MM.1S (cell line): Measurements from ENCODE around the gene MXRA7.
A peak's percentile ranks its signal among the peaks of the same experiment; 100 is the strongest.

Experiments used
- DNase-seq: peaks from one replicate; pipeline ENCODE4 v3.0.0-alpha.2; 2015
- H2AFZ ChIP-seq: fragments of 300-600 bp; sonication (generic); 2 replicates; pipeline ENCODE4 v1.6.0; 2016; ENCODE audit warnings: antibody characterized with exemption, low read length
- H3F3A ChIP-seq: fragments of 300-600 bp; sonication (generic); 2 replicates; pipeline ENCODE4 v1.6.1; 2016; ENCODE audit warnings: mild to moderate bottlenecking, antibody characterized with exemption, low read length, moderate library complexity, mixed read lengths; ENCODE audit not compliant: insufficient read depth
- H3K27ac ChIP-seq: fragments of 300-600 bp; sonication (generic); 2 replicates; pipeline ENCODE4 v1.5.1; 2016; ENCODE audit warnings: mild to moderate bottlenecking, low read length
- H3K27me3 ChIP-seq: fragments of 300-600 bp; sonication (generic); replicated peaks from 2 replicates; pipeline ENCODE4 v1.6.0; 2016; ENCODE audit warnings: low read length; ENCODE audit not compliant: insufficient read depth
- H3K36me3 ChIP-seq: fragments of 300-600 bp; sonication (generic); replicated peaks from 2 replicates; pipeline ENCODE4 v1.6.1; 2016; ENCODE audit warnings: mild to moderate bottlenecking, low read length, mixed read lengths; ENCODE audit not compliant: insufficient read depth
- H3K4me1 ChIP-seq: fragments of 300-600 bp; sonication (generic); 2 replicates; pipeline ENCODE4 v1.6.1; 2016; ENCODE audit warnings: low read length, mixed read lengths
- H3K4me2 ChIP-seq: fragments of 300-600 bp; sonication (generic); 2 replicates; pipeline ENCODE4 v1.6.0; 2016; ENCODE audit warnings: low read depth, low read length
- H3K4me3 ChIP-seq: fragments of 300-600 bp; sonication (generic); 2 replicates; pipeline ENCODE4 v1.5.1; 2016; ENCODE audit warnings: low read length, mixed read lengths
- H3K79me2 ChIP-seq: fragments of 300-600 bp; sonication (generic); 2 replicates; pipeline ENCODE4 v1.6.1; 2016; ENCODE audit warnings: mixed run types, low read length, mixed read lengths
- H3K9ac ChIP-seq: fragments of 300-600 bp; sonication (generic); 2 replicates; pipeline ENCODE4 v1.6.1; 2016; ENCODE audit warnings: low read length, mixed read lengths
- H3K9me2 ChIP-seq: fragments of 300-600 bp; sonication (generic); replicated peaks from 2 replicates; pipeline ENCODE4 v1.6.1; 2016; ENCODE audit warnings: mild to moderate bottlenecking, low read length, mixed read lengths; ENCODE audit not compliant: insufficient read depth
- H3K9me3 ChIP-seq: fragments of 300-600 bp; sonication (generic); replicated peaks from 2 replicates; pipeline ENCODE4 v1.6.1; 2016; ENCODE audit warnings: mild to moderate bottlenecking, low read length, mixed read lengths; ENCODE audit not compliant: insufficient read depth
- H4K20me1 ChIP-seq: fragments of 300-600 bp; sonication (generic); 2 replicates; pipeline ENCODE4 v1.6.1; 2016; ENCODE audit warnings: mild to moderate bottlenecking, low read length, moderate library complexity, mixed read lengths; ENCODE audit not compliant: insufficient read depth
- EZH2 ChIP-seq: fragments of 300-600 bp; sonication (generic); optimal IDR thresholded peaks from 2 replicates; pipeline ENCODE3; 2017; ENCODE audit warnings: low read depth, mild to moderate bottlenecking, antibody characterized with exemption, low read length, mixed read lengths
- EZH2phosphoT487 ChIP-seq: fragments of 300-600 bp; sonication (generic); IDR thresholded peaks from 2 replicates; pipeline ENCODE4 v1.6.1; 2018; ENCODE audit warnings: antibody characterized with exemption, low read length
- TF ChIP-seq, protein P1 (sequence below): fragments of 300-600 bp; sonication (generic); IDR thresholded peaks from 2 replicates; pipeline ENCODE4 v1.5.1; 2016; ENCODE audit warnings: antibody characterized with exemption, low read length, mixed read lengths

Gene MXRA7

GRCh38 chr17:76674600-76674999, 36.2 kb downstream of the MXRA7 start:
- Histone ChIP-seq H3K4me1 (peaks cover 6% of the 10 kb centered on the region), H3K27me3 (no peaks in the 10 kb centered on the region), H3K9me2 (no peaks in the 10 kb centered on the region), H2AFZ (no peak overlapping the region), H4K20me1 (no peaks in the 10 kb centered on the region), H3K4me3 (no peak overlapping the region), H3K27ac (no peak overlapping the region), H3K9ac (no peak overlapping the region), H3K9me3 (no peaks in the 10 kb centered on the region), H3F3A (peaks cover 7% of the 10 kb centered on the region; the same call in 1 of the 2 replicates), H3K36me3 (no peaks in the 10 kb centered on the region), H3K4me2 (no peak overlapping the region), H3K79me2 (no peaks in the 10 kb centered on the region)
- TF ChIP-seq, protein P1, sequence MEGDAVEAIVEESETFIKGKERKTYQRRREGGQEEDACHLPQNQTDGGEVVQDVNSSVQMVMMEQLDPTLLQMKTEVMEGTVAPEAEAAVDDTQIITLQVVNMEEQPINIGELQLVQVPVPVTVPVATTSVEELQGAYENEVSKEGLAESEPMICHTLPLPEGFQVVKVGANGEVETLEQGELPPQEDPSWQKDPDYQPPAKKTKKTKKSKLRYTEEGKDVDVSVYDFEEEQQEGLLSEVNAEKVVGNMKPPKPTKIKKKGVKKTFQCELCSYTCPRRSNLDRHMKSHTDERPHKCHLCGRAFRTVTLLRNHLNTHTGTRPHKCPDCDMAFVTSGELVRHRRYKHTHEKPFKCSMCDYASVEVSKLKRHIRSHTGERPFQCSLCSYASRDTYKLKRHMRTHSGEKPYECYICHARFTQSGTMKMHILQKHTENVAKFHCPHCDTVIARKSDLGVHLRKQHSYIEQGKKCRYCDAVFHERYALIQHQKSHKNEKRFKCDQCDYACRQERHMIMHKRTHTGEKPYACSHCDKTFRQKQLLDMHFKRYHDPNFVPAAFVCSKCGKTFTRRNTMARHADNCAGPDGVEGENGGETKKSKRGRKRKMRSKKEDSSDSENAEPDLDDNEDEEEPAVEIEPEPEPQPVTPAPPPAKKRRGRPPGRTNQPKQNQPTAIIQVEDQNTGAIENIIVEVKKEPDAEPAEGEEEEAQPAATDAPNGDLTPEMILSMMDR = no peak
- TF ChIP-seq EZH2phosphoT487 = no peak
- no peak for TF ChIP-seq EZH2
- DNase-seq = no peak

DNA sequence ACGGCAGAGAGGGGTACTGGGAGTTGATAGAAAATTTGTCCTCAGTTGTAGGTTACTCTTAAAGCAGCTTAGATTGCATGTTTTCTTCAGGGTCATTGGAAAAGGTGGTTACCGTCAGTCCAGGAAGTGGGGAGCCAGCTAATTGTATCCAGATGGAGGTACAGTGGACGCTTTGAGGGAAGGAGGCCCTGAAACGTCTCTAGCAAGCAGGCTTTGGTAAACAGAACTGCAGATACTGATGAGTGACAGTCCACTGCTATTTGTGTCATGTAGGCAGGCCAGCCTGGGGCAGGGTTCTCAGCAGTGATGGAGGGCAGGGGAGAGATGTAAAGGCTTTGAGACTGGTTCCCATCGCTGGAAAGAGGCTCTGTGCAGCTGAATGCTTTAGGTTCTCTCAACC, 37.0 kb downstream of the MXRA7 start:
- TF ChIP-seq EZH2 (no peak), EZH2phosphoT487 (no peak)
- TF ChIP-seq, protein P1 = no peak
- no peaks in the 10 kb centered on the region for H3K36me3 ChIP-seq
- H3K79me2 ChIP-seq = no peaks in the 10 kb centered on the region
- H3K4me3 ChIP-seq = no peak overlapping the region
- no peaks in the 10 kb centered on the region for H3K9me2 ChIP-seq
- H3K9ac ChIP-seq = no peak overlapping the region
- no peak overlapping the region for H3K4me2 ChIP-seq
- H4K20me1 ChIP-seq = no peaks in the 10 kb centered on the region
- no peak overlapping the region for H2AFZ ChIP-seq
- H3F3A ChIP-seq = peaks cover 7% of the 10 kb centered on the region; the same call in 1 of the 2 replicates
- no peak overlapping the region for H3K27ac ChIP-seq
- no peaks in the 10 kb centered on the region for H3K27me3 ChIP-seq
- no peak for DNase-seq
- H3K9me3 ChIP-seq = no peaks in the 10 kb centered on the region
- H3K4me1 ChIP-seq = peaks cover 6% of the 10 kb centered on the region

- Histone ChIP-seq H3K4me2 (peak overlapping the region; percentile 74), H2AFZ (no peak overlapping the region), H3K4me1 (peaks cover 6% of the 10 kb centered on the region), H3K9me2 (no peaks in the 10 kb centered on the region), H3K27ac (no peak overlapping the region), H3K27me3 (peaks cover 3% of the 10 kb centered on the region; the same call in 1 of the 2 replicates), H3K36me3 (no peaks in the 10 kb centered on the region), H4K20me1 (no peaks in the 10 kb centered on the region), H3K9me3 (no peaks in the 10 kb centered on the region), H3K79me2 (no peaks in the 10 kb centered on the region), H3K9ac (no peak overlapping the region), H3K4me3 (no peak overlapping the region), H3F3A (peaks cover 7% of the 10 kb centered on the region; the same call in 1 of the 2 replicates)
- TF ChIP-seq, protein P1 = no peak
- no peak for TF ChIP-seq EZH2phosphoT487
- no peak for TF ChIP-seq EZH2
- DNase-seq = no peak
Measured at GRCh38 chr17:76672892-76673291, 37.9 kb downstream of the MXRA7 start.
